Measurements from ENCODE around the gene SCIN. TPM values are rescaled to one million over a fixed set of nuclear protein-coding genes. Genes with fewer than 3 reads are reported as not detected.
"Not testable (repeated sequence)": the region's sequence is repeated elsewhere in the genome, so short reads cannot be mapped to it uniquely, and the experiment has no call there.

Gene SCIN
- polyA plus RNA-seq, 1 of the 3 experiments (the other 2 are of a cell fraction) = 0.02 TPM

GRCh38 chr7:12670743-12671520, 100.4 kb downstream of the SCIN start:
- Histone ChIP-seq H3K79me2 (ENCODE audit: insufficient read depth) (no peaks in the 10 kb centered on the region), H3K4me2 (no peak overlapping the region), H3K36me3 (replicated peaks in 1 of 2; ENCODE audit: control insufficient read depth in 1 of 2, insufficient read depth in 2 of 2, low read length in 1 of 2) (no peaks in the 10 kb centered on the region), H3K27ac (ENCODE audit: low read depth in 2 of 2, low read length in 1 of 2) (no peak overlapping the region), H3K9me2 (no peaks in the 10 kb centered on the region), H2AFZ (ENCODE audit: low read depth) (no peak overlapping the region), H4K20me1 (ENCODE audit: insufficient read depth) (no peaks in the 10 kb centered on the region), H3K9ac (no peak overlapping the region), H3K4me1 (ENCODE audit: control insufficient read depth in 1 of 2, insufficient read depth in 2 of 2, low read depth in 1 of 2, low read length in 1 of 2) (no peaks in the 10 kb centered on the region), H3K9me3 (no peaks in the 10 kb centered on the region), H3K27me3 (ENCODE audit: insufficient read depth) (no peaks in the 10 kb centered on the region), H3F3A (replicated peaks; ENCODE audit: insufficient read depth) (no peaks in the 10 kb centered on the region), H3K4me3 (ENCODE audit: low read depth in 2 of 2, low read length in 1 of 2) (no peak overlapping the region)
- ChIA-PET POLR2A (no interaction called here), CTCF (interaction anchor here (0.7 to 1.3 kb wide), 2 partner anchors 16 to 17 kb away, joined by 3 to 4 read pairs; partner anchors contain the start of gene ARL4A)
- TF ChIP-seq TAF1 (IDR thresholded peaks at IDR 0.05; ENCODE audit: borderline replicate concordance, low read depth, low read length) = no peak
- TF ChIP-seq MAX (IDR thresholded peaks at IDR 0.05; ENCODE audit: low read depth) = no peak
- no peak for TF ChIP-seq TCF12 (IDR thresholded peaks at IDR 0.05)
- no peak for TF ChIP-seq REST (IDR thresholded peaks at IDR 0.05; ENCODE audit: low read depth, low read length)
- no peak for TF ChIP-seq RFX5 (IDR thresholded peaks at IDR 0.05; ENCODE audit: low read length)
- TF ChIP-seq IRF3 (IDR thresholded peaks at IDR 0.05; ENCODE audit: low read depth, low read length) = no peak
- no peak for TF ChIP-seq PBX3 (IDR thresholded peaks at IDR 0.05)
- no peak for TF ChIP-seq FOXM1 (IDR thresholded peaks at IDR 0.05; ENCODE audit: low read depth)
- no peak for TF ChIP-seq RXRA (IDR thresholded peaks at IDR 0.05; ENCODE audit: borderline replicate concordance, low read depth)
- no peak for DNase-seq
- 67% methylated on average over 6 of the region's 6 CpGs for WGBS (ENCODE audit: low lambda C conversion rate)

- H3K4me1 ChIP-seq (ENCODE audit: control insufficient read depth in 1 of 2, insufficient read depth in 2 of 2, low read depth in 1 of 2, low read length in 1 of 2); H3K36me3 ChIP-seq (replicated peaks in 1 of 2; ENCODE audit: control insufficient read depth in 1 of 2, insufficient read depth in 2 of 2, low read length in 1 of 2); H4K20me1 ChIP-seq (ENCODE audit: insufficient read depth); POLR2A ChIA-PET; H3K4me2 ChIP-seq; H3K9ac ChIP-seq; H2AFZ ChIP-seq (ENCODE audit: low read depth); H3K9me3 ChIP-seq; DNase-seq; H3F3A ChIP-seq (replicated peaks; ENCODE audit: insufficient read depth); H3K27me3 ChIP-seq (ENCODE audit: insufficient read depth); H3K9me2 ChIP-seq; H3K27ac ChIP-seq (ENCODE audit: low read depth in 2 of 2, low read length in 1 of 2); H3K4me3 ChIP-seq (ENCODE audit: low read depth in 2 of 2, low read length in 1 of 2); H3K79me2 ChIP-seq (ENCODE audit: insufficient read depth): not testable (repeated sequence)
- WGBS (ENCODE audit: low lambda C conversion rate) = 78% methylated on average over 7 of the region's 7 CpGs
- CTCF ChIA-PET = interaction anchor here (1.9 to 2.8 kb wide), 2 partner anchors 13 to 148 kb away, joined by 6 to 21 read pairs; partner anchors contain the start of gene ARL4A
These were observed 102.9 kb downstream of the SCIN start for GRCh38 chr7:12673436-12673835.

Measured in SK-N-SH (cell line).